DOHH2 (cell line): ENCODE measurements around the gene TPO.

ENCODE experiments used
- H3F3A ChIP-seq: fragments of 200-600 bp; sonication (generic), shearing (Covaris generic); 2 replicates; pipeline ENCODE4 v1.6.0; 2016; ENCODE audit warnings: antibody characterized with exemption, mild to moderate bottlenecking; ENCODE audit not compliant: control insufficient read depth, insufficient read depth
- H3K27ac ChIP-seq: fragments of 200-600 bp; sonication (generic); 2 replicates; pipeline ENCODE4 v1.5.1; 2014; ENCODE audit warnings: low read depth, mild to moderate bottlenecking, low read length, moderate library complexity
- H3K27me3 ChIP-seq: fragments of 200-600 bp; sonication (generic); 2 replicates; pipeline ENCODE4 v1.6.1; 2014; ENCODE audit warnings: mild to moderate bottlenecking, low read length, mixed read lengths; ENCODE audit not compliant: control insufficient read depth
- H3K36me3 ChIP-seq: fragments of 200-600 bp; sonication (generic); 2 replicates; pipeline ENCODE4 v1.6.1; 2014; ENCODE audit warnings: mild to moderate bottlenecking, low read length, moderate library complexity, mixed read lengths; ENCODE audit not compliant: control insufficient read depth
- H3K4me1 ChIP-seq: fragments of 200-600 bp; sonication (generic); 2 replicates; pipeline ENCODE4 v1.6.1; 2014; ENCODE audit warnings: mild to moderate bottlenecking, low read length, mixed read lengths; ENCODE audit not compliant: control insufficient read depth
- H3K4me2 ChIP-seq: fragments of 200-600 bp; sonication (generic); 2 replicates; pipeline ENCODE4 v1.6.0; 2014; ENCODE audit warnings: mild to moderate bottlenecking, low read length, moderate library complexity
- H3K4me3 ChIP-seq: fragments of 200-600 bp; sonication (generic); 2 replicates; pipeline ENCODE4 v1.5.1; 2014; ENCODE audit warnings: mild to moderate bottlenecking, low read length, mixed read lengths
- H3K79me2 ChIP-seq: fragments of 200-600 bp; sonication (generic); 2 replicates; pipeline ENCODE4 v1.6.1; 2014; ENCODE audit warnings: mild to moderate bottlenecking, low read length, mixed read lengths; ENCODE audit not compliant: control insufficient read depth
- H3K9me2 ChIP-seq: fragments of 200-600 bp; sonication (generic); replicated peaks from 2 replicates; pipeline ENCODE4 v1.6.1; 2014; ENCODE audit warnings: mild to moderate bottlenecking, low read length, mixed read lengths; ENCODE audit not compliant: control insufficient read depth
- H3K9me3 ChIP-seq: fragments of 200-600 bp; sonication (generic); 2 replicates; pipeline ENCODE4 v1.6.1; 2014; ENCODE audit warnings: antibody characterized with exemption, low read length, mixed read lengths; ENCODE audit not compliant: control insufficient read depth, insufficient read depth
- H4K20me1 ChIP-seq: fragments of 200-600 bp; sonication (generic); 2 replicates; pipeline ENCODE4 v1.6.0; 2014; ENCODE audit warnings: low read depth, mild to moderate bottlenecking, antibody characterized with exemption, low read length, moderate library complexity; ENCODE audit not compliant: control insufficient read depth, insufficient read depth
- CTCF ChIP-seq: fragments of 200-600 bp; sonication (generic); IDR thresholded peaks from one replicate; pipeline ENCODE4 v1.5.1; 2014; ENCODE audit warnings: antibody characterized with exemption, mild to moderate bottlenecking, low read depth, low read length; ENCODE audit not compliant: poor library complexity, severe bottlenecking
- EZH2phosphoT487 ChIP-seq: fragments of 200-600 bp; sonication (generic); IDR thresholded peaks from 2 replicates; pipeline ENCODE4 v1.6.1; 2017; ENCODE audit warnings: borderline replicate concordance, mild to moderate bottlenecking, antibody characterized with exemption, low read length, moderate library complexity, mixed read lengths

The TPO gene

GRCh38 chr2:1521191-1521877, 108.1 kb downstream of the TPO start:
- Histone ChIP-seq H3K36me3 (no peaks in the 10 kb centered on the region), H3K9me3 (no peaks in the 10 kb centered on the region), H3K4me1 (no peaks in the 10 kb centered on the region), H3K4me2 (no peak overlapping the region), H3F3A (no peaks in the 10 kb centered on the region), H3K4me3 (no peak overlapping the region), H3K79me2 (no peaks in the 10 kb centered on the region), H3K27me3 (no peaks in the 10 kb centered on the region), H3K9me2 (no peaks in the 10 kb centered on the region), H4K20me1 (no peaks in the 10 kb centered on the region), H3K27ac (no peak overlapping the region)
- TF ChIP-seq EZH2phosphoT487 (no peak), CTCF (no peak)

GRCh38 chr2:1521878-1522830, 108.9 kb downstream of the TPO start:
- Histone ChIP-seq H3K27ac (no peak overlapping the region), H3K4me2 (no peak overlapping the region), H3K9me3 (peaks cover 2% of the 10 kb centered on the region; the same call in 1 of the 2 replicates), H3K4me1 (no peaks in the 10 kb centered on the region), H3K79me2 (no peaks in the 10 kb centered on the region), H3K36me3 (no peaks in the 10 kb centered on the region), H3F3A (no peaks in the 10 kb centered on the region), H4K20me1 (no peaks in the 10 kb centered on the region), H3K4me3 (no peak overlapping the region), H3K9me2 (no peaks in the 10 kb centered on the region), H3K27me3 (no peaks in the 10 kb centered on the region)
- no peak for TF ChIP-seq EZH2phosphoT487
- no peak for TF ChIP-seq CTCF

DNA sequence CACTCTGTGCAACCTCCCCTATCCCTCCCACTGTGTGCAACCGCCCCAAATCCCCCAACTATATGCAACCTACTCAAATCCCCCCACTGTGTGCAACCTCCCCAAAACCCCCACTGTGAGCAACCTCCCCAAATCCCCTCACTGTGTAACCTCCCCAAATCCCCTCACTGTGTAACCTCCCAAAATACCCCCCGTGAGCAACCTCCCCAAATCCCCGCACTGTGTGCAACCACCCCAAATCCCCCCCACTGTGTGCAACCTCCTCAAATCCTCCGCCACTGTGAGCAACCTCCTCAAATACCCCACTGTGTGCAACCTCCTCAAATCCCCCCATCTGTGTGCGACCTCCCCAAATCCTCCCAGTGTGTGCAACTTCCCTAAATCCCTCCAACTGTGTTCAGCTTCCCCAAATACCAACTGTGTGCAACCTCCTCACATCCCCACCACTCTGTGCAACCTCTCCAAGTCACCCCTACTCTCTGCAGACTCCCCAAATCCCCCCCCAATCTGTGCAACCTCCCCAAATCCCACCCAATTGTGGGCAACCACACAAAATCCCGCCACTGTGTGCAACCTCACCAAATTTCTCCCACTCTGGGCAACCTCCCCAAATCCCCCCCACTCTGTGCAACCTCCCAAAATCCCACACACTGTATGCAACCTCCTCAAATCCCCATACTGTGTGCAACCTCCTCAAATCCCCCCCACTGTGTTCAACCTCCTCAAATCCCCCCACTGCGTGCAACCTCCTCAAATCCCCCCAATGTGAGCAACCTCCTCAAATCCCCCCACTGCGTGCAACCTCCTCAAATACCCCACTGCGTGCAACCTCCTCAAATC, 114.1 kb downstream of the TPO start:
- Histone ChIP-seq H3K9me2 (no peaks in the 10 kb centered on the region), H3K36me3 (no peaks in the 10 kb centered on the region), H3K27me3 (no peaks in the 10 kb centered on the region), H3K4me1 (no peaks in the 10 kb centered on the region), H3K9me3 (peaks cover 20% of the 10 kb centered on the region; the same call in 1 of the 2 replicates), H3K79me2 (no peaks in the 10 kb centered on the region), H4K20me1 (no peaks in the 10 kb centered on the region), H3K4me2 (no peak overlapping the region), H3K4me3 (no peak overlapping the region), H3K27ac (no peak overlapping the region), H3F3A (no peaks in the 10 kb centered on the region)
- TF ChIP-seq EZH2phosphoT487 (no peak), CTCF (no peak)
